GM19099 (cell line): ENCODE results near the gene GTF3C4.

Source experiments
- POLR2A ChIP-seq: IDR thresholded peaks from 3 replicates; pipeline ENCODE4 v1.6.1; 2011; ENCODE audit warnings: low read depth; ENCODE audit not compliant: insufficient read length; ENCODE audit errors: extremely low read depth

The GTF3C4 gene

DNA sequence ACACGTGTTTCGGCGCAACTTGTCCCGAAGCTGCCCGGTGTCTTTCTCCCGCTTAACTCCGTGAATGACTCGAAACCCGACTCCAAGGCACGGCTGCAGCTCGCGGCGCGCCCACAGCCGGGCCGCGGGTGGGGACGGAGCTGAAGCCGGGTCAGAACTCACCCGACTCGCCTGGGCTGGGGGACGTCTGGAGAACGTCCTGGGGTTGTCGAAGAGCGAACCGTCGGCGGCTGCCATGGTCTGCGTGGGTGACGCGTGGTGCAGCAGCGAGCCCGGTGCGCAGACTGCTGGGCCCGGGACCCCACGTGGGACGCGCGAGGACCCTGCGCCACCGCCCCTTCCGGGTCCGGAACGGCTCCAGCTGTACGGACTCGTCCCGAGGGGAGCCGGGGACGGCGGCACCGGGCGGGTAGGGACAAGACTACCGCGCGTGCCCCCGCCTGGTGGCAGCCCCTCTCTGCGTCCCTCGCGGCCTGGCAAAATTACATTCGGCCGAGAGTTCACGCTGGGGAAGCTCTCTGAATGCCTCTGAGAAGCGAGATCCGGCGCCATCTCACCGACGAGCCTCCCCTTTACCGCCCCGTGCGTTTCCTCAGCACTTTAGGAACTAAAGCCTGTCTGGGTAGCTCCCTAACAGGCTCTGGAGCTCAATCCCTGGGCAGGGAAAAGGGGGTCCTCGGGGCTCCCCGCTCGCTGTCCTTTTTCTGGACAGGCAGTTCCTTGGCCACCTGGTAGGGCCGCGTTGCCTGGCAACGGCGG, 387 bp upstream of the GTF3C4 start, which contains the start of gene DDX31:
Gene DDX31, minus strand, starts transcription at position 286 of the 759 bp plus-strand sequence. Its CDS starts 49 bp downstream, at position 237.
- peak; percentile 82 for TF ChIP-seq POLR2A

DNA sequence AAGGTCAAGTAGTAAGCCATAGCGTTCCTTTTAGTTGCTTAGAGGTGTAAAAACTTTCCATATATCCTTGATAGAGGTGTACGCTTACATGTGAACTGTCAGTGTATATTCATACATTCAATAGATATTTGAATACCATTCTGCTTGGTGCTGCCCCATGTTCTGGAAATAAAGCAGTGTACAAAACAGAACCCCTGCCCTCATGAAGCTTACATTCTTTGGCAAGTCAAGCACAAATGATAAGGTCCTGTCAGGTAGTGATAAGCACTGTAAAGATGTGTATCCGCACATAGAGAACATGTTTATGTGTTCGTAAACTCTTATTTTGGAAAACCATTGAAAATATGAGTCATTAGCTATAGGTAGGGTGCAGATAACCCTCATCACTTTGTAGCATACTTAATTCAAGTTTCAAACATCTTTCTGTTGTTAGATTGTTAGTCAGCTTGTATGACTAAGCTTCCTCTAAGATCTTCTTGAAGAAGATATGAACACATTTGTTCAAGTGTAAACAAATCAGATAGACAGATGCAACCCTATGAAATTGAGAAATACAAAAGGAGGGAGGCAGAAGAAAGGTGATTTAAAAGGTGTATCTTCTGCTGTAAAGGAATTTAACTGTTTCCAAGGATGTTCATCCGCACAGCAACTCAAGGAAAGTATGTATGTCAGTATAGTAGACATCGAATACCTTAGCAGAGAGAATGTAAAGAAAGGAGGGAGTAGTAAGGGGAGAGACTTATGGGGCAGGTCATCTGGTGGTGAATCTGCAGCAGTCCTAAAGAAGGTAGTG, 1.6 kb downstream of the GTF3C4 start:
- TF ChIP-seq POLR2A = no peak

DNA sequence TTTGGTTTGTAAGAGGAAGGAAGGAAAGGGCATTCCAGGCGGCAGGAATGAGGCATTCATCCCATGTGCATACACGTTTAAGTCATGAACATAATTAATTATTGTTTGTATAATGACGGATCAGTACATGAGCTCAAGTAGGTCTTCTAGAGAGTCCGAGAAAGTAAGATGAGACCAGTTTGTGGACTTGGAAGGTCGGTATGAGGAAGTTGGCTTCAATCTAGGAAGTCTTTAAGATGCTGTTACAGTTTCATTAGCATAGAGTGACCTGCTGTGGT, 2.1 kb downstream of the GTF3C4 start:
- TF ChIP-seq POLR2A = no peak

DNA sequence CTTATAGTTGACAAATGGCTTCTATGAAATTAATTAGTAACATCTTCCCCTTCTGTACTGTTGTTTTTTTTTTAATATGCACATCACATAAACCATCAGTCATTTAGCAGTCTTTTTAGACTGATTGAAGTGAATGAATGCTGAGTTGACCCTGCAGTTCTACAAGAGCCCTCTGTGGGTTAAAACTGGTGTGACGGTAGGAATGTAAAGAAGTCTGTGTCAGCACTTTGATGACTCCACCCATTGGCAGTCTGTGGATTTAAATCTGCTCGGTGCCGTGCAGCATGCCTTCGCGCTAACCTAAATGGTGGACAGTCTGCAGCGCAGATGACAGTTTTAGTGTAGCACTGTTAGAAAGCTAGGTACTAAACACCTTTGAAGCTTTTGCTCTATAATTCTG, 3.1 kb downstream of the GTF3C4 start:
- no peak for TF ChIP-seq POLR2A

DNA sequence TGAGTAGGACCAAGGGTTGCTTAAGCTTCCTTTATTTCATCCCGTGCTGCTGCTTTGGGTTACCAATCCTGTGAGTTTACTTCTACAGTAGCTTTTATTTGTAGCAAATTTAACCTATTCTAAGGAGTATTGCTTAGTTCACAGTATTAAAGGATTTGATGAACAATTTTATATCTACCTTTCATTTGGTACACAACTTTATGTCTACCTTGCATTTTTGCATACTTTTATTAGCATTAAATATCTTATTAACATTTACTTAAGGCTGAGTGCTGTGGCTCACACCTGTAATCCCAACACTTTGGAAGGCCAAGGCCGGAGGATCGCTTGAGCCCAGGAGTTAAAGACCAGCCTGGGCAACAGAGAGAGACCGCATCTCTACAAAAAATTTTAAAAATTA, 4.2 kb downstream of the GTF3C4 start:
- no peak for TF ChIP-seq POLR2A

DNA sequence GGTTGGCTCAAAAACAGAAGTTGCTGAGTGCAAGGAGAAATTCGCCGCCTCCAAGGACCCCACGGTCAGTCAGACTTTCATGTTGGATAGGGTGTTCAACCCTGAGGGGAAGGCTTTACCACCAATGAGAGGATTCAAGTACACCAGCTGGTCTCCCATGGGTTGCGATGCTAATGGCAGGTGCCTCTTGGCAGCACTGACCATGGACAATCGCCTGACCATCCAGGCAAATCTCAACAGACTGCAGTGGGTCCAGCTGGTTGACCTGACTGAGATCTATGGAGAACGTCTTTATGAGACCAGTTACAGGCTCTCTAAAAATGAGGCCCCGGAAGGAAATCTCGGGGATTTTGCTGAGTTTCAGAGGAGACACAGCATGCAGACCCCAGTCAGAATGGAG, 7.7 kb downstream of the GTF3C4 start:
- no peak for TF ChIP-seq POLR2A

DNA sequence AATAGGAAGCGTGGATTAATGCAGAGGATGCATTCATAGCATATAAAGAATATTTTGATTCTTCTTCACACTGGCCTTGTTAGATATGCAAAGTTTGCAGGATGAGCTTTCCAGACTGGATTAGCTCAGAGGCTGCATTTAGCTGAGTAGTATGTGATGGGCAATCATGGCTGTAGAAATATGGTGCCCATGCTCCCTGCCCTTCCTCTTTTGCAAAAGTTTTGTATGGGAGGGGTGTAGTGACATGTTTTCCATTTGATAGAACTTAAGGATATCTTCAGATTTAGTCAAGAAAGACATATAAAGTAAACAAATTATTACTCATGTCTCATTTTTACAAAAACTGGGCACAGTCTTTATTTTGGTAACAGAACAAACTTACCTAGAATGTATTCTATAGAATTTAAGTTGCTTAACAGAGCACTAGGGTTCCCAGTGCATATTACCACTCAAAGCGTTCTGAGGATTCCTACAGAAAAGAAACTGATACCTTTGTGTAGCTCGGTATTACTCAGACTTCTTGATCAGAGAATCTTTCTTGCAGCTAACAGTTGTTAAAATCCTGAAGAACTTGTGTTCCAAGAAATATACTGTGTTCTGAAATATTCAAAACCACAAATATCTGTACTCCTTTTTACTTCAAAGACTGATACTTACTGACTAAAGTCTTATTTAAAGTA, 9.8 kb downstream of the GTF3C4 start:
- TF ChIP-seq POLR2A = no peak

DNA sequence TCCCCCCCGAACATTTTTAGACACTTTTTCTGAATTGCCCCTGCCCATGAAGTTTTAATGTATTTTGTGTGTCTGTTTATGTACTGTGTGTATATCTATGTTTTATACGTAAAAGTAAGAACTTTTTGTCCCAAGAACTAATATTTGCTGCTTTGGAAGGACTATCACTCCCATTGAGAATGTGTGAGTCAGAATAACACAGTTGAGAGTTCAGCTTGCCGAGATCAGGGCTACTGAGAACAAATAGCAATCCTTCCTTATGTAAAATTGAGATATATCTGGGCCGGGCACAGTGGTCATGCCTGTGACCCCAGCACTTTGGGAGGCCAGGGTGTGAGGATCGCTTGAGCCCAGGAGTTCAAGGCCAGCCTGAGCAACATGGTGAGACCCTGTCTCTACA, 11.3 kb downstream of the GTF3C4 start:
- TF ChIP-seq POLR2A = no peak

DNA sequence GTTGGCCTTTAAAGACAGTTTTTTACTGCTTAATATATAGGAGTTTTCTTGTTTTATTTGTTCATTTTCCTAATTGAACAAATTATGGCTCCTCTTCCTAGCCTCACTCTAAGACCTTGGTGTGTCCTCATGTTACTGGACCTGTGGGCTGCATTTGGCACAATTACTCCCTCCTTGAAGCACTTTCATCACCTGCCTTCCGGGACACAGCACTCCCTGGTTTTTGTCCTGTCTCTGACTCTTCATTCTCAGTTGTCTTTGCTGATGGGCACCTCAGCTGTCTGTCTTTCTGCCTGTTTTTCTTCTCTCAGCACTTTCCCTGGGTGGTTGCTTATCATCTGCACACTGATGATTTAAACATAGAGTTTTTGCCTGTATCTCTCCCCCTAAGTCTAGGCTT, 13.6 kb downstream of the GTF3C4 start:
- no peak for TF ChIP-seq POLR2A

DNA sequence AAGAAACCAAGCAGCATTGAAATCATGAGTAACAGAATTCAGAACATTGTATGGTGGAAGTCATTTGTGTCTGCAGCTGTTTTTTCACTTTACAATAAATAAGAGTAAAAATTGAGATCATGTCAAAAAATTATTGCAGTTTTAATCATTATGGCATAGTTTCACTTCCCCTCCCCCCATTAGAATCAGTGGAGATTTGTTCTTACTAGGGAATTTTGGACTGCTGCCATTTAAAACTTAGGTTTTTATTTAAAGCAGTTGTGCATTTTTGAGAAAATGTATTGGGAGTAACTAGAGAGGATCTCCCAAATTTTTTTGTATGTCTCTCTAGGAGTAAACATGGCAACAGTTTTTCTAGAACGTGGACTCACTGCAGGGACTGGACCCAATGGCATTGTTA, 20.4 kb downstream of the GTF3C4 start:
- TF ChIP-seq POLR2A = no peak

DNA sequence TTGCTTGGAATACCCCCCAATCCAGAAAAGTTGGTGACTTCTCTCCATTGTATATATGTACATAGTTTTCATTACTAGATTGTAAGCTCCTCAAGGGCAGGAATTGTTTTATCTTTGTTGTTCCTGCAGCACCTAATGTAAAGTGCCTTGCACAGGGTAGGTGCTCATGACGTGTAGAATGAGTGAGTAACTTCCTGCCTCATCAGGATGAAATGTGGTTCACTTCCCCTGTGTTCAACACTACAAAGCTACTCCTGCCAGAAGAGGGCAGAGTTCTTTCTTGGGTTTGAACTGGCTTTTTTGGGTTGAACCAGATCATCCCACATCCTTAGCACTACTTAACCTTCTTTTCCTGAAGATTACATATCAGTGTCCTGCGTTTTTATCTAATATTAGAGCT, 23.9 kb downstream of the GTF3C4 start:
- TF ChIP-seq POLR2A = no peak

DNA sequence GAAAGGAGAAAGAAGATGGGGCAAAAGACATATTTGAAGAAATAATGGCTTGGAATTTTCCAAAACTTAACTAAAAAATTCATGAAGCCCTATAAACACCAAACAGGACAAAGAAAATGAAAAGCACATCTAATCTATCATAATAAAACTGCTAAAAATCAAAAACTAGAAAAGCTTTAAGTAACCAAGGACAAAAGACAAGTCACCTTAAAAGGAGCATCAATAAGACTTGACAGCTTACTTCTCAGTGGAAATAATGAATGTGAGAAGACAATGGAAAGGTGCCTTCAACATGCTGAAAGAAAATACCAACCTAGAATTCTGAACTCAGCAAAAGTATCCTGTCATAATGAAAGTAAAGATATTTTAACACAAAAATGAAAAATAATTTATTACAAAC, 27.0 kb downstream of the GTF3C4 start:
- no peak for TF ChIP-seq POLR2A

DNA sequence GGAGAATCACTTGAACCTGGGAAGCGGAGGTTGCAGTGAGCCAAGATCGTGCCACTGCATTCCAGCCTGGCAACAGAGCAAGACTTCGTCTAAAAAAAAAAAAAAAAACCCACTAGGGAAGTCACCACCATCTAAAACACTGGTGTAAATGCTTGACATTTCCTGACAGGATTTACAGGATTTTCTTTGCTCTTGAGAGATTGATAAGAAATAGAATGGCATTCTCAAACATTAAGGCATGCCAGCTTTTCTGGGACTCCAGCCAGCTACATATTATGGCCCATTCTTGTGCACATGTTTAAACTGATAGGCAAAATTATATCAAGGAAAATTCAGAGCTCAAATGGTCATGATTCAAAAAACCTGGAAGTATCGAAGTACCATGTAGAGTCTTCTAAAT, 28.7 kb downstream of the GTF3C4 start:
- no peak for TF ChIP-seq POLR2A

DNA sequence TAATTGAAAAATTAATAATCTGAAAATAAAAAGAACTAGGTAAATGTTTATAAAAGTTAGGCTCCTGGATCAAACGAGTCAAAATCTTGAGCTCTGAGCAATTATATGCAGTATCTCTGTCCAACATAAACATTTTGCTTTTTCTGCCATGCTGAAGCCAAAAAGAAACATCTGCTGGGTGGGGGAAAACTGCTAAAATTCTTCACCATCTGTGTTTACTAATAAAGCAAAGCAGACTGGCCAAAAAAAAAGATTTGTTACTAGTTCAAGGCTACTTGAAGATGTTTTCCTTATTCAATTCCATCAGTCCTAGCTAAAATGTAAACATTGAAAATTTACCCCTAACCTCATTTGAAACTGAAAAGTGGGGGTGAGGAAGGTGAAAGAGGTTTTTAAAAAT, 29.7 kb downstream of the GTF3C4 start:
- no peak for TF ChIP-seq POLR2A

DNA sequence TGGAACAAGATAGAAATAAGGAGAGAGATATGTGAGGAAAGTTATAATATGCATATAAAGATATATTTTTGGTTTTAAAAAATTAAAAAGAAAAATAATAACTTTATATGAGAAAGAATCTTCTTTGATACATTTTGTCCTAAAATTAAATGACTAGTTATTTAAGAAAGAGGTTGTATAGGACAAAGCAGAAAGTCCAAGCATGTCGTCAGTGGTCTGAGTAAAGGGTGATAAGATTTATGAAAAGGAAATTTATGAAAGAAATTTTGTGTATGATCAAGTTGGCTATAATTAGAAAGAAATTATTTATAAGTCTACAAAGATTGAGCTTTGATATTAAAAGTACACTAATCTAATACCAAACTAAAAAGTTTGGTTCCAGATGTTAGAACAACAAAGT, 32.0 kb downstream of the GTF3C4 start:
- TF ChIP-seq POLR2A = no peak

DNA sequence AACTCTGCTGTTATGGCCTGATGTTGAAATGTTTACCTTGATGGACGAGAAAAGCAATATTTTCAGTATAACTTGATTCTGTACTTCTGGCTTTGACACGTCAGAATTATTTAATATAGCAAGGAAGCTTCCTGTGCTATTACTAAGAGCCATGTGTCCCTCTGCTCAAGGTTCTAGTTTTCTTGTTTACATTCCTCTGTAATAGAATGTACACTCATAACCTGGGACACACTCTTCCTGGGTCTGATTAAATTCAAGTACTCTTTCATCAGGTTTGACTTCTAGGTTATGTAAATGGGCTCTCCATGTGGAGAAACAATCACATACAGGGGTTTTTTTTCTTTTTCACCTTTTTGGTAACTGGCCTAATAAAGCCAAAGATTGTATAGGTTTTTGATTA, 33.1 kb downstream of the GTF3C4 start:
- TF ChIP-seq POLR2A = no peak

DNA sequence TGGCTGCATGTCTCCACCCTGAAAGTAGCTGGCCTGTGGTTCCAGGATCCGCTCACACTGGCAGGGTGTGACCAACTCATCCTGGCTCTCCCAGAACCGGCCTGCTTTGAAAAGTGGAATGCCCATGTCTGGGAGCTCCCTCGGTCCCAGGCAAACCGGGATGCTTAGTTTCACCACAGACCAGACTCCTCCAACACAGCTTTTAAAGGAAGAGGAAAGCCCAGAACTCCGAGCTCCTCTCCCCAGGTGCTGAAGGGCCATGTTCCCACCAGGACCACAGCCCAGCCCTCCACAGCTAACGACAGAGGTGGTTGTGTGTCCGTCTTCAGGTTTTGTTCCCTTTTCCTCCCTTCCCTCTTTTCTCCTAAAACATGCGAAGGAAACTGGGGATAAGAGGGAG, 38.0 kb downstream of the GTF3C4 start:
- no peak for TF ChIP-seq POLR2A
